Mesangial cell (primary cell): ENCODE data around the gene DTX2. TPM values are rescaled to one million over a fixed set of nuclear protein-coding genes. Genes with fewer than 3 reads are reported as not detected.

Experiments
- total RNA-seq: library from RNA; depleted of rRNA; stranded (reverse); fragments of >200 nt; gene quantifications from 2 replicates; pipeline ENCODE4 v1.2.3, GENCODE V29; 2015

DTX2 gene
- 15.5 and 15.6 TPM in 2 replicates for total RNA-seq

GRCh38 chr7:76461464-76462101 lies at the start of gene DTX2:
DTX2 (plus strand) TSS chr7:76461709; CDS start chr7:76480510, 18,801 bp downstream.

GRCh38 chr7:76424413-76425111 lies 36.9 kb upstream of the DTX2 start, which contains the start of gene ZP3:
ZP3 (plus strand) TSS chr7:76424950; CDS start chr7:76424965, 15 bp downstream.

GRCh38 chr7:76509931-76510877 lies 48.7 kb downstream of the DTX2 start, which contains the start of gene UPK3B:
UPK3B (plus strand) TSS chr7:76510552; CDS start chr7:76510653, 101 bp downstream.

GRCh38 chr7:76543197-76543596 lies 81.7 kb downstream of the DTX2 start, which contains the start of gene SPDYE16:
SPDYE16 (minus strand) TSS chr7:76543297; CDS start chr7:76541459, 1,838 bp downstream.

Other genes starting within 250 kb of the DTX2 start
- 511 and 631 TPM in 2 replicates for gene HSPB1, start 159.0 kb upstream of the DTX2 start, total RNA-seq
- gene YWHAG, start 102.7 kb upstream of the DTX2 start, total RNA-seq = 56.7 and 71.5 TPM in 2 replicates
- 3.1 and 21.9 TPM in 2 replicates for gene SSC4D, start 52.0 kb upstream of the DTX2 start, total RNA-seq
- 1.5 and 3.9 TPM in 2 replicates for gene ZP3, start 36.8 kb upstream of the DTX2 start, total RNA-seq
- 0.98 and 39.7 TPM in 2 replicates for gene UPK3B, start 48.8 kb downstream of the DTX2 start, total RNA-seq
- gene SPDYE16, start 81.6 kb downstream of the DTX2 start, total RNA-seq = not detected in 2 replicates
- 2.6 and 6.7 TPM in 2 replicates for gene POMZP3, start 165.6 kb downstream of the DTX2 start, total RNA-seq